Prostate gland (tissue), 2 donors: Measurements from ENCODE around the gene EHMT1. TPM values are rescaled to one million over a fixed set of nuclear protein-coding genes. Genes with fewer than 3 reads are reported as not detected.

Experiments
- DNase-seq: peaks from one replicate; pipeline ENCODE4 v3.0.0-alpha.2; 2019; ENCODE audit warnings: low spot score
- H3K27ac ChIP-seq, 2 donors: fragments of 200-600 bp; sonication (generic); 2 replicates each; pipeline ENCODE4 v1.5.1; 2017 to 2019
- H3K27me3 ChIP-seq: fragments of 200-600 bp; sonication (generic); replicated peaks from 2 replicates; pipeline ENCODE4 v1.5.1; 2019; ENCODE audit not compliant: insufficient read depth
- H3K36me3 ChIP-seq, 2 donors: fragments of 200-600 bp; sonication (generic); 1 replicate in 1 of 2; 2 replicates in 1 of 2; pipeline versions ENCODE4 v1.5.1 to v1.8.1; 2017 to 2019
- H3K4me1 ChIP-seq: fragments of 200-600 bp; sonication (generic); replicated peaks from 2 replicates; pipeline ENCODE4 v1.5.1; 2019
- H3K4me3 ChIP-seq, 2 donors: fragments of 200-600 bp; sonication (generic); 2 replicates each; pipeline ENCODE4 v1.5.1; 2017 to 2019
- H3K9me3 ChIP-seq: fragments of 200-600 bp; sonication (generic); 2 replicates; pipeline ENCODE4 v1.5.1; 2017
- CTCF ChIP-seq, 4 experiments: fragments of 200-600 bp in 2 of 4; fragments of 450-650 bp in 2 of 4; sonication (generic) in 2 of 4; IDR thresholded peaks; 1 replicate in 3 of 4; 2 replicates in 1 of 4; pipeline ENCODE4 v1.5.1; 2016 to 2019; ENCODE audit warnings: antibody characterized with exemption in 4 of 4, mild to moderate bottlenecking in 2 of 4, moderate library complexity in 2 of 4
- POLR2A ChIP-seq: fragments of 450-650 bp; IDR thresholded peaks from one replicate; pipeline ENCODE4 v1.6.1; 2016; ENCODE audit warnings: antibody characterized with exemption, mild to moderate bottlenecking
- POLR2AphosphoS5 ChIP-seq: sonication (generic); formaldehyde crosslinking; IDR thresholded peaks from one replicate; pipeline ENCODE4 v1.6.1; 2017; ENCODE audit warnings: antibody characterized with exemption
- WGBS: methylation state at CpG from one replicate; pipeline ENCODE4 v1.1.5; 2018; 5-methylcytosine and 5-hydroxymethylcytosine counted together
- intact Hi-C: fragments of 100-400 bp; cut with DNase I; formaldehyde crosslinking; loops from one replicate; pipeline ENCODE4 v1.14.2; 2022
- total RNA-seq, 2 donors: library from RNA; depleted of rRNA; stranded (reverse); fragments of >200 nt; gene quantifications; one replicate each; pipeline ENCODE4 v1.1.0, GENCODE V29; 2016

EHMT1 gene
- total RNA-seq, 2 donors from 2014 or later = 81.3 to 149 TPM

GRCh38 chr9:137870432-137870831 lies 251.6 kb downstream of the EHMT1 start:
- Histone ChIP-seq H3K4me1 (no peaks in the 10 kb centered on the region), H3K4me3 (no peak overlapping the region), H3K27me3 (no peaks in the 10 kb centered on the region), H3K9me3 (no peaks in the 10 kb centered on the region), H3K36me3 (no peaks in the 10 kb centered on the region), H3K27ac (no peak overlapping the region)
- TF ChIP-seq CTCF (IDR thresholded peaks at IDR 0.05) (no peak), POLR2AphosphoS5 (no peak), POLR2A (no peak)
- DNase-seq = no peak
- intact Hi-C loops = no loop called here
- 76% methylated on average over 3 of the region's 3 CpGs for WGBS

- H3K36me3 ChIP-seq = no peaks in the 10 kb centered on the region
- intact Hi-C loops = no loop called here
- TF ChIP-seq CTCF (IDR thresholded peaks at IDR 0.05) = no peak
- TF ChIP-seq POLR2AphosphoS5 = no peak
- TF ChIP-seq POLR2A = no peak
- H3K9me3 ChIP-seq = no peaks in the 10 kb centered on the region
- H3K27me3 ChIP-seq = peaks cover 5% of the 10 kb centered on the region
- WGBS = 86% methylated on average over 10 of the region's 10 CpGs
- no peak overlapping the region for H3K4me3 ChIP-seq
- H3K4me1 ChIP-seq = no peaks in the 10 kb centered on the region
- no peak overlapping the region for H3K27ac ChIP-seq
- no peak for DNase-seq
These were observed 253.5 kb downstream of the EHMT1 start for GRCh38 chr9:137872296-137872695.

DNA sequence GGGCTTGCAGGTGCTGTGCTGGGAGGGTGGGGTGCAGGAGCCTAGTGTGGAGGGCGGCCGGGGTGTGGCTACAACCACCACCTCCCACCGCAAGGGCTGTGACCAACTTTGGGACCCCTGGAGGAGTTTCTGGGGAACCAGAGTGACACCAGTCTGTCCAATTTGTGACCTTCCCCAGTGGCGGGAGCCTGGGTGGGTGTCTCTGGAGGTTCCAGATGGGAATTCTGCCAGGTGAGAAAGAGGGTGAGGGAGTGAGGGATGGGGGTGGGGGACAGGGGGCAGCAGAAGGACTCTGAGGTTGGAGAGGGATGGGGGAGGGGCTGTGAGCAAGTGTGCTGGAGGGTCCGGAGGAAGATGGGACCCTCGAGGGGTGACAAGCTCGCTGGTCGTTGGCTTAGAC lies 254.6 kb downstream of the EHMT1 start:
- no peak for DNase-seq
- no peak overlapping the region for H3K4me3 ChIP-seq
- no peaks in the 10 kb centered on the region for H3K36me3 ChIP-seq
- no peaks in the 10 kb centered on the region for H3K9me3 ChIP-seq
- peaks cover 5% of the 10 kb centered on the region for H3K27me3 ChIP-seq
- 80% methylated on average over 8 of the region's 8 CpGs for WGBS
- no peak for TF ChIP-seq POLR2AphosphoS5
- TF ChIP-seq CTCF (IDR thresholded peaks at IDR 0.05) = no peak
- TF ChIP-seq POLR2A = no peak
- H3K27ac ChIP-seq = no peak overlapping the region
- intact Hi-C loops = no loop called here
- no peaks in the 10 kb centered on the region for H3K4me1 ChIP-seq

DNA sequence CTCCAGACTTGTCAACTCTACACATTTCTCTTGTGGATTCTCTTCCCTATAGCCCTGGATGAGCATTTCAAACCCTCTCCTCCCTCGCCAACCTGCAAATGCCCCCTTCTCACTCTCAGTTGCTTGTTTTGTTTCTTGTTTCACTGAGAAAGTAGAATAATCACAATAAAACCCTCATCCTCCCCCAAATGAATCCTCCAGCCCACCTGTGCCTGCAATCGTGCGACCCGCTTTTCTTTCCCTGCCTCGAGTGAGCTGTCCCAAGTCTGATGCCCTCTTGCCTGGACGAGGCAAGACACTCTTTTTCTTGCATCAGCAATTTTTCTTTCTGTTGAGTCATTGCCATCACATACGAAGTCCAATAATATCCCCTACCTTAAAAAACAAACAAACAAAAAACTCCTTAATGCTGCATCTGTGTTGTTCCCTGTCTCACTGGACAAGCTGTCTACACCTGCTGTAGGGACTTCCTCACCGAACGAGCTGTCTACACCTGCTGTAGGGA lies 255.1 kb downstream of the EHMT1 start:
- no peak for DNase-seq
- Histone ChIP-seq H3K27me3 (peaks cover 5% of the 10 kb centered on the region), H3K9me3 (no peaks in the 10 kb centered on the region), H3K4me3 (no peak overlapping the region), H3K27ac (no peak overlapping the region), H3K4me1 (no peaks in the 10 kb centered on the region), H3K36me3 (no peaks in the 10 kb centered on the region)
- WGBS = 81% methylated on average over 9 of the region's 9 CpGs
- TF ChIP-seq CTCF (IDR thresholded peaks at IDR 0.05) (no peak), POLR2AphosphoS5 (no peak)
- intact Hi-C loops = no loop called here

GRCh38 chr9:137875354-137875753 lies 256.5 kb downstream of the EHMT1 start:
- H3K4me1 ChIP-seq = no peaks in the 10 kb centered on the region
- WGBS = 76% methylated on average over 14 of the region's 14 CpGs
- H3K9me3 ChIP-seq = no peaks in the 10 kb centered on the region
- H3K36me3 ChIP-seq = no peaks in the 10 kb centered on the region
- TF ChIP-seq POLR2AphosphoS5 = no peak
- no peak for TF ChIP-seq CTCF (IDR thresholded peaks at IDR 0.05)
- TF ChIP-seq POLR2A = no peak
- DNase-seq = no peak
- H3K27ac ChIP-seq = no peak overlapping the region
- peaks cover 5% of the 10 kb centered on the region for H3K27me3 ChIP-seq
- H3K4me3 ChIP-seq = no peak overlapping the region
- intact Hi-C loops = no loop called here
